Cardiac fibroblast (primary cell): ENCODE measurements around the gene COL5A3.

Experiments
- DNase-seq, 2 donors: peaks; one replicate each; pipeline versions ENCODE4 v3.0.0 to v3.0.0-alpha.2; 2010; ENCODE audit warnings: low read depth in 2 of 2
- H3K4me3 ChIP-seq, 2 donors: replicated peaks in 1 of 2; 1 replicate in 1 of 2; 2 replicates in 1 of 2; pipeline ENCODE4 v1.5.1; 2011; ENCODE audit warnings: low read depth in 2 of 2, low read length in 2 of 2, mild to moderate bottlenecking in 2 of 2, moderate library complexity in 1 of 2
- CTCF ChIP-seq: IDR thresholded peaks from one replicate; pipeline ENCODE4 v1.5.1; 2011; ENCODE audit warnings: low read depth, mild to moderate bottlenecking, low read length, inconsistent platforms

The COL5A3 gene

GRCh38 chr19:9989504-9989903 is 20.8 kb downstream of the COL5A3 start:
- TF ChIP-seq CTCF = no peak
- DNase-seq = no peak
- H3K4me3 ChIP-seq = no peak overlapping the region

- TF ChIP-seq CTCF = no peak
- H3K4me3 ChIP-seq = no peak overlapping the region
- DNase-seq = peak in 1 of 2 donors; percentile 78
Measured at GRCh38 chr19:9986787-9987281, 23.5 kb downstream of the COL5A3 start.

- peak; percentile 16 to 38 for DNase-seq
- H3K4me3 ChIP-seq = no peak overlapping the region
- no peak for TF ChIP-seq CTCF
Measured at GRCh38 chr19:9981406-9982260, 28.7 kb downstream of the COL5A3 start.

GRCh38 chr19:9972103-9972502 is 38.2 kb downstream of the COL5A3 start:
- no peak overlapping the region for H3K4me3 ChIP-seq
- DNase-seq = no peak
- no peak for TF ChIP-seq CTCF

GRCh38 chr19:9971166-9971897 is 39.0 kb downstream of the COL5A3 start:
- TF ChIP-seq CTCF = no peak
- DNase-seq = no peak
- no peak overlapping the region for H3K4me3 ChIP-seq

GRCh38 chr19:9970481-9970880 is 39.8 kb downstream of the COL5A3 start:
- no peak overlapping the region for H3K4me3 ChIP-seq
- no peak for TF ChIP-seq CTCF
- DNase-seq = no peak
